Measurements from ENCODE around the gene TNP1. TPM values are rescaled to one million over a fixed set of nuclear protein-coding genes. Genes with fewer than 3 reads are reported as not detected.

The TNP1 gene
- total RNA-seq, 4 donors from 2014 or later = not detected

DNA sequence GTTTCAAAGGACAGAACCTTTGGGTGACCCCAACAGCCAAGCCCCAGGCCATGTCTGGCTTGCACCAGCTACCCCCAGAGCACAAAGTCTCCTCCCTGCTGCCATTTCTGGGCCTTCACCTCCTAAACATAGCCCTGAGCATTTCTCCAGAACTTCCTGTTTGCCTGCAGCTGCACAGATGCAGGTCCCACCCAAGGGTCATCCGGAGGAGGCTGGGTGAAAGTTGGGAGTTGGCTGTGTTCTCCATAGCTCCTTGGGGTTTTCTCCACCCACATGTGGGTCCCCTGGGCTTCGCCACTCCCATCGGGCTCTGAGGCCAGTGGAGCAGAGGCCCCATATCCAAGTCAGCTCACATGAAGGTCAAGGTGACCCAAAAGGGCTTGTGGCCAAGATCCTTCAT, 4.3 kb downstream of the TNP1 start:
- TF ChIP-seq, protein P1, sequence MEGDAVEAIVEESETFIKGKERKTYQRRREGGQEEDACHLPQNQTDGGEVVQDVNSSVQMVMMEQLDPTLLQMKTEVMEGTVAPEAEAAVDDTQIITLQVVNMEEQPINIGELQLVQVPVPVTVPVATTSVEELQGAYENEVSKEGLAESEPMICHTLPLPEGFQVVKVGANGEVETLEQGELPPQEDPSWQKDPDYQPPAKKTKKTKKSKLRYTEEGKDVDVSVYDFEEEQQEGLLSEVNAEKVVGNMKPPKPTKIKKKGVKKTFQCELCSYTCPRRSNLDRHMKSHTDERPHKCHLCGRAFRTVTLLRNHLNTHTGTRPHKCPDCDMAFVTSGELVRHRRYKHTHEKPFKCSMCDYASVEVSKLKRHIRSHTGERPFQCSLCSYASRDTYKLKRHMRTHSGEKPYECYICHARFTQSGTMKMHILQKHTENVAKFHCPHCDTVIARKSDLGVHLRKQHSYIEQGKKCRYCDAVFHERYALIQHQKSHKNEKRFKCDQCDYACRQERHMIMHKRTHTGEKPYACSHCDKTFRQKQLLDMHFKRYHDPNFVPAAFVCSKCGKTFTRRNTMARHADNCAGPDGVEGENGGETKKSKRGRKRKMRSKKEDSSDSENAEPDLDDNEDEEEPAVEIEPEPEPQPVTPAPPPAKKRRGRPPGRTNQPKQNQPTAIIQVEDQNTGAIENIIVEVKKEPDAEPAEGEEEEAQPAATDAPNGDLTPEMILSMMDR (IDR thresholded peaks at IDR 0.05; ENCODE audit: low read depth) = no peak

DNA sequence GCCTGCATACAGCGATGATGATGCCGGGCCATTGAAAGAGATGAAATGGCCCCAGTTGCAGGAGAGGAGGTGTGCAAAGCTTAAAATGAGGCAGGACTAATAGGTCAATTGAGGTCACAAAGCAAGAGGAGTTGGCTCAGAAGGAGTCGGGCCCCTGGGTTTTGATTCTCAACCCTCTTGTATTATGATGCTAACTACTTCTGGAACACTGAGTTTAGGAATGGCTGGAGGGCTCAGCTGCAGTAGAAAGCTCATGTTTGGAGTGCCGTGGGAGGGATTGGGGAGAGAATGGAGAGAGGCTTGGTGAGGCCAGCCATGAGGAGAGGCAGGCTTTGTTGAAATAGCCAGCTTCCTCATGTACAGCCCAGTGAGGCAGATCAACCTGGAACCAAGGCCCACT, 4.8 kb downstream of the TNP1 start:
- TF ChIP-seq, protein P1 (IDR thresholded peaks at IDR 0.05; ENCODE audit: low read depth) = no peak

DNA sequence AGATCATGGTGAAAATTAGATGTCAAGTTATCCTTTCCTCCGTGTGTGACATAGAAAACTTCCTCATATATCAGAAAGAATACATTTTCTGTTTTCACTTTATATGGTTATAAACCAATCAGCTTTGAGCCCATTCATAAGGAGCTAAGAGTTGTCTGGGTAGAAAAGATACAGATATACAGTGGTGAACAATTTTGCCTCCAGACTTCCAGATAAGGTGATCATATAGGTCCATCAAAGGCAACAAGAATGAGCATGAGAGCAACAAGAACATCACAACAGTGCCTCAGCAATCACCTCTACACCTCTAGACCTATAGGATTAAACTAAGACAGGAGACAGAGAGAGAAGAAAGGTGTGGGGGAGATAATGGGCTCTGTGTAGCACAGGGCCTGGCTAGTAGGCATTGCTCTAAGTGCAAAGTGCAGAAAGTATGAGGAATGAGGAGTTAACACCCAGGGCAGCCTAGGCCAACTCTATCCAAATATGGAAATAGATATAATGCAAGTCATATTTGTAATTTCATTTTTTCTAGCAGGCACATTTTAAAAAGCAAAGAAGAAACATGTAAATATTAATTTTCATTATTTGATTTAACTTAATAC, 8.3 kb downstream of the TNP1 start:
- TF ChIP-seq, protein P1 (IDR thresholded peaks at IDR 0.05; ENCODE audit: low read depth) = no peak

- TF ChIP-seq, protein P1 (IDR thresholded peaks at IDR 0.05; ENCODE audit: low read depth) = no peak
Observed at GRCh38 chr2:216850665-216851322, 9.1 kb downstream of the TNP1 start.

- TF ChIP-seq, protein P1 (IDR thresholded peaks at IDR 0.05; ENCODE audit: low read depth) = no peak
Observed at GRCh38 chr2:216849987-216850386, 9.9 kb downstream of the TNP1 start.

GRCh38 chr2:216845426-216845825, 14.4 kb downstream of the TNP1 start:
- TF ChIP-seq, protein P1 (IDR thresholded peaks at IDR 0.05; ENCODE audit: low read depth) = no peak

- TF ChIP-seq, protein P1 (IDR thresholded peaks at IDR 0.05; ENCODE audit: low read depth) = no peak
Observed at GRCh38 chr2:216842636-216843035, 17.2 kb downstream of the TNP1 start.

Data from subcutaneous adipose tissue (tissue), 4 donors.